Glomerular visceral epithelial cell (primary cell): ENCODE data around the gene SDCCAG8.
"Not testable (repeated sequence)": the region's sequence is repeated elsewhere in the genome, so short reads cannot be mapped to it uniquely, and the experiment has no call there.

Experiments used
- DNase-seq: peaks from one replicate; pipeline ENCODE4 v3.0.0-alpha.2; 2016; ENCODE audit errors: extremely low spot score

Gene SDCCAG8

DNA sequence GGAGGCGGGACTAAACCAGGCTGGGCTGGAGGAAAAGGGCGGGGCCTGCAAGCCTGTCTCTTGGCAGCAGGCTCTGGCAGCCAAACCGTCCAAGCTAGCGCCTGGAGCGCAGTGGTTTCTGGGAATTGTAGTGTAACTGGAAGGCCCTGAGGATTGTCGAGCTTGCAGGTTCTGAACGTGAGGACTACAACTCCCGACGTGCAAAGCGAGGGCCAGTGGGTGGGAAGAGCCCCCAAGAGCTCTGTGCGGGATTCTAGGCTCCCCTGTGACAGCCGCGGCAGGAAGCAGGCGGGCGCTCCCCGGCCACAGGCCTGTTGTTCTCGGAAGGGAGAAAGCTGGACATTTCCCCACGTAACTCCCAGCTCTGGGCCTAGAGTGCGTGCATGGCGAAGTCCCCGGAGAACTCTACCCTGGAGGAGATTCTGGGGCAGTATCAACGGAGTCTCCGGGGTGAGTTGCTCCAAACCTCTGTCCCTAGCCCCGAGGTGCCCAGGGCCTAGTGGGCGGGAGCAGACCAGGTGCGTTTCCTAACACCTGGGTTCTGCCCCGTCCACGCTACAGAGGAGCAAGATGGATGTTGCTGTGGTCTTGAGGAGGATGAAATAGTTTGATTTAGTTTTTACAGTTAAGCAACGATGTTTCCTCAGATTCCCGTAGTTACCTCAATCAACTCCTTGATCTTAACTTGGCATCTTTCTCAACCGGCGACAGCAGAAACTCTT is at the start of gene SDCCAG8:
SDCCAG8 (plus strand) TSS at position 251 of the 722 bp plus-strand sequence; CDS start at position 384, 133 bp downstream.
- peak; percentile 100 for DNase-seq

DNA sequence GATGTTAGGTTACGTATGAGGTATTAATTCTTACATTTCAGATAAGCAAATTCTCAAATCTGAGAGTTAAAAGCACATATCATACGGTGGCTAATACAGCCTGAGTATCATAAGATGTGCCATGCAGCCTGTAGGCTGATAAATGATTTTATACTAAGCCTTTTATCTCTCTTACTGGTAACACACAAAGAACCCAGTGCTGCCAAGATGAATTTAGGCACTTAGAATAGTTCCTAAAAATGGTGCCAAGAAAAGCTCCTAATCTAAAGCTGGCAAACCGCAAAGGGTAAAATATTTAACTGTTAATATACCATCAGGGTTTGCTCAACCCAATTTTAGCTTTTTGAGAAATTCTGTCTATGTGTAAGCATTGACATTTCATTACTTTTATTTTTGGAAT is 43.9 kb upstream of the SDCCAG8 start:
- DNase-seq, result not testable (repeated sequence)

DNA sequence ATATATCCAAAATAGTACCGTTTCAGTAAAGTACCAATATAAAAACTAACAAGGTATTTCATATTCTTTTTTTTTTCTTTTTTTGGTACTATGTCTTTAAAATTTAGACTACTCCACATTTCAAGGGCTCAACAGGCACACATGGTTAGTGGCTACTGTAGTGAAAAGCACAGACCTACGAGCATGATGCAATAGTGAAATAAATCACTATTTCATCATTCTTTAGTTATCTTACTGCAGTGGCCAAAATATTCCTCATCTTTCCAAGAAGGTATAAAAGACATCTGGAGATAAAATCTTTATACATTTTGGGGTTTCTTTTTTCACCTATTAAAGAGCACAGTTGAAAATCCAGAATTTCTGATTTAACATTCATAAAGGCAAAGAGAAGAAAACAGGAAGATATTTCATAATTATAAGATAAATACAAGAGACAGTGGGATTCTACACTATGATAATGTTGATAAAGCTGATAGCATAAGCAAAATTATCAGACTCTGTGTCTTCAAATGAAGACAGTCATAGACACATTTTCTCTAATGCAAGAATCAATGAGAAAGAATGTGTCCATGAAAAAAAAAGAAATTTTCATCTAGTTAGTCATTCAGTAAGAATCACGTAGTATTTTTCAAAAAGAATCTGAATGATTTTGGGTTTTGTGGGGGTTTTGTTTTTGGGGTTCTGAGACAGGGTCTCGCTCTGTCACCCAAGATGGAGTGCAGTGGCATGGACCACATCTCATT is 42.6 kb upstream of the SDCCAG8 start:
- DNase-seq, result peak; percentile 10

DNA sequence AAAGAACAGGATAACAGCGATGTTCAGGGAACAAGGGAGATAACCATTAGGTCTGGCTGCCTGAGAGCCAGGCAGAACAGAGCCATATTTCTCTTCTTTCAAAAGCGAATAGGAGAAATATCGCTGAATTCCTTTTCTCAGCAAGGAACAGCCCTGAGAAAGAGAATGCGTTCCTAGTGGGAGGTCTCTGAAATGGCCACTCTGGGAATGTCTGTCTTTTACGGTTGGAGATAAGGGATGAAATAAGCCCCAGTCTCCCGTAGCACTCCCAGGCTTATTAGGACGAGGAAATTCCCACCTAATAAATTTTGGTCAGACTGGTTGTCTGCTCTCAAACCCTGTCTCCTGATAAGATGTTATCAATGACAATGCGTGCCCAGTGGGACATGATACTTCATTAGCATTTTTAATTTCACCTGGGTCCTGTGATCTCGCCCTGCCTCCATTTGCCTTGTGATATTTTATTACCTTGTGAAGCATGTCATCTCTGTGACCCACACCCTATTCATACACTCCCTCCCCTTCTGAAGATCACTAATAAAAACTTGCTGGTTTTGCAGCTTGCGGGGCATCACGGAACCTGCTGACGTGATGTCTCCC is 40.5 kb upstream of the SDCCAG8 start:
- not testable (repeated sequence) for DNase-seq

DNA sequence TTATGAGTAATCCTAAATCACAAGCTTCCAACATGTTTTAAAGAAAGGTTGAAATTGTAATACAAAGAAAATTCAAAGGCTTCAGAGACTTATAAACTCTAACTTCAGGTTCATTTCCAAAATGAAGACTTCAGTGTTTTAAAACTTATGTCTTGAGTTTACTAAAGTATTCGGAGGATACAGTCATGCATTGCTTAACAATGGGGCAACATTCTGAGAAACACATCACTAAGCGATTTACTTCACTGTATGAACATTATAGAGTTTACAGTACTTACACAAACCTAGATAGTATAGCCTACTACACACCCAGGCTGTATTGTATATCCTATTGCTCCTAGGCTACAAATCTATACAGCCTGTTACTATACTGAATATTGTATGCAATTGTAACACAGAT is 39.1 kb upstream of the SDCCAG8 start:
- DNase-seq, result no peak

DNA sequence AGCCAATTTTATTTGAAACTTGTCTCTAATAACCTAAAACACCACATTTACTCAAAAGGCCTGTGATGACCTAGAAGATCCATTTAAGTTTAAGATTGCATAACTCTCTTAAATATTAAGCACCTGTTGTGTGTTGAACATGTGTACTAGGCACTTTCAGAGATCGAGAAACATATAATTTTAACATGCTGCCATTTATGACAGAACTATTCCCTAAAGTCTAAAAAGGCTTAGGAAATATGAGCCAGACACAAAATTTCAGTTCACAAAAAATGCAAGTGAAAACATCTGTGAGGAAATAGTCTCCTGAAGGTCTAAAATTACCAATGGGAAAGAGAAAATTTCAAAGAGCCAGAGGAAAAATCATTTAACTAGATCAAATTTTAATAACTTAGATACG is 38.5 kb upstream of the SDCCAG8 start:
- DNase-seq, result no peak

DNA sequence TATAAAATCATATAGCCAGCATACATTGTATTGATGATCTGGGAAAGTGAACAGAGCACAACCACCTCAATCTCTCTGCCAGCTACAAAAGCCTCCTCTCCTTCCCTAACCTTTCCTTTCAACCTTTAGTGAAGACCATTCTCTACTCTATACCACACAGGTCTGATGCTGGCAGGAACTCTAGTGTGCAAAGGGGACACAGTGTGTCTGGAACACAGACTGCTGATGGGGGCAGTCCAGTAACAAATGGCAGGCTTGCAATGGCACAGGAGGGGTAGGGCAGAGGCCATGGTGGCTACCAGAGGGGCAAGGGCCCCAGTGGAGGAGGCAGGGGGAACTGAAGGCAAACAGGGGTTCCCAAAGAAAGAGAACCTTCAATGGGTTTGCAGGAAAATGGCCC is 37.8 kb upstream of the SDCCAG8 start:
- no peak for DNase-seq

DNA sequence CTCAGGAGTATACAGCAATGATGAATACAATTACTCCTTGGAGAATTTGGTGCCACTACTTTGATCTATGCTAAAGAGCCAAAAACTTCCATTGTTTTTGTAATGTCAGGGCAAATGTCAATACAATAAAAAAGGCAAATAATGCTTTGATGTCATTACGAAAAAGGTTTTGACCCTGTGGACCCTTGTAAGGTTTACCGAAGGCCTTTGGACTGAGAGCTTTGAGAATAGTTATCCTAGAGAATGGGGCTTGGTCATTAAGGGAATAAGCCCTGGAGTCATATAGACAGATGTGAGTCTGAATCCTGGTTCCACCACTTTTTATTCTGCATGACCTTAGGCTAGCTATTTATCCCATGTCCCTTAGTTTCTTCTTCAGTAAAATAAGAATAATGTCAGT is 28.2 kb upstream of the SDCCAG8 start:
- DNase-seq, result no peak

DNA sequence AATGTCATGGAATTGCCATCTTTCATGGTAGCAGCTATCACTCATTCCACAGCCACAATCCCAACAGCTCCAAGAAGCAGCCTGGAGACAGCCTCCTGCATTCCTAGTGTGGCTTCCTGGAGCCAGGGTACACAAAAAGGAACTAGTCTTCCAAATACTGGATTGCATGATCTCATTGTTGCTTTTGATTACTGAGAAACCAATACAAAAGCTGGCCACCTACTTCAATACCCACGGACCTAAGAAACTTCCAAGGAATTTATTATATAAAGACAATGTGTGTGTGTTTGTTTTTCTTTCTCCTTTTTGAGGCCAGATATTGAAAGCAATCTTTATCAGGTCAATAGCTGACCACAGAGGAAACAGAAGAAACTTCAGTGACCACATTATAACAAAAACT is 26.3 kb upstream of the SDCCAG8 start:
- no peak for DNase-seq

DNA sequence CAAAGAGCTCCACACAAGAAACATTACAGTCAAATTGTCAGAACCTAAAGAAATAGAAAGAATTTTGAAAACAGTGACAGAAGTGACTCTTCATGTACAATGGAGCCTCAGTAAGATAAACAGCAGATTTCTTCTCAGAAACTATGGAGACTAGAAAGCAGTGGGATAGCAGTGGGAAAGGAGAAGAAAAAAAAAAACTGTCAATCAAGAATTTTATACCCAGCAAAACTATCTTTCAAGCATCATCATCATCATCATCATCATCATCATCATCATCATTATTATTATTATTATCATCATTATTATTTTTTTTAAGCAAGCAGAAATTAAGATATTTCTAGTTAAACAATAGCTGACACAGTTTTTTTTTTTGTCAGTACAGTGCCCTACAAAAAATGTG is 24.9 kb upstream of the SDCCAG8 start:
- DNase-seq, result no peak

DNA sequence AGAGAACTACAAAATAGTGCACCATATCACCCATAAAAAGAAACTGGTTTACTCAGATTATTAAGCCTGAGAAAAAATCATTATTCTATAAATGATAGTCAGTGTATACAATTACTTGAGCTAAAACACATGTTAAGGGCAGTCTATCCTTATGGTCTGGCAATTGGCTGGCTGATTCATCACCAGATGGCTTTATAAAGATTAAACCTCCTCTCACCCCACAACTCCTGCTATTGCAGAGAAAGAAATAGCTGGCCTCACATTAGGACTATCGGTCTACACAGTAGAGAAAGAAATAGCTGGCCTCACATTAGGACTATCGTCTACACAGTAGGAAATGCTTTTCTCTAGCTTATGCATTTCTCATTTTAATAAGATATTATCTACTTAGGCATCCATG is 21.9 kb upstream of the SDCCAG8 start:
- DNase-seq, result no peak

DNA sequence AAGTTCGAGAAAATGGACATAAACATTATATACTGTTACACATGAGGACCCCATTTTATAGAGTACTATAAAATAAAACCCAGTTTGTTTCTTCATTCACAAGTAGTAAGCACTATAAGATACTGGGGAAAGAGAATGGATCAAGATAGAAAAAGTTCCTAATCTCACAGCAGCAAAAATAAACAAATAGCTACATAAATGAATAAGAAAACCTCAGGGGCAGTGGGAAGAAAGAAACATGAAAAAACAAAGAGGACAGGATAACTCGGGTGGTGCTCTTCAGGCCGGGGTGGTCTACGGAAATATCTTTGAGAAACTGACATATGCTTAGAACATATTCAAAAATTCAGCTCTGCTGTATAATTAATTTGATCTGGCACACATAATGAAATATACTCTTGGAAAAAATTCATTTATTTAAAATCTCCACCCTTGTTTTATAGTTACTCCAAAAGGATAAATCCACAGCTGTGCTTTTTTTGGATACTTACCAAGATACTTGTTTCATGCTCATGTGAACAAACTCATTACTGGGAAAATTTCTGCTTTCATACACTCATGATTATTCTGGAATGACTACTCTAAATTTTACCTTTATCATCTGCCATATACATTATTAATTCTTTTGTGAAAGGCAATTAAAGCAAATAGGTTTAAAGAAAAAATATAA is 20.7 kb upstream of the SDCCAG8 start:
- DNase-seq, result peak; percentile 15

DNA sequence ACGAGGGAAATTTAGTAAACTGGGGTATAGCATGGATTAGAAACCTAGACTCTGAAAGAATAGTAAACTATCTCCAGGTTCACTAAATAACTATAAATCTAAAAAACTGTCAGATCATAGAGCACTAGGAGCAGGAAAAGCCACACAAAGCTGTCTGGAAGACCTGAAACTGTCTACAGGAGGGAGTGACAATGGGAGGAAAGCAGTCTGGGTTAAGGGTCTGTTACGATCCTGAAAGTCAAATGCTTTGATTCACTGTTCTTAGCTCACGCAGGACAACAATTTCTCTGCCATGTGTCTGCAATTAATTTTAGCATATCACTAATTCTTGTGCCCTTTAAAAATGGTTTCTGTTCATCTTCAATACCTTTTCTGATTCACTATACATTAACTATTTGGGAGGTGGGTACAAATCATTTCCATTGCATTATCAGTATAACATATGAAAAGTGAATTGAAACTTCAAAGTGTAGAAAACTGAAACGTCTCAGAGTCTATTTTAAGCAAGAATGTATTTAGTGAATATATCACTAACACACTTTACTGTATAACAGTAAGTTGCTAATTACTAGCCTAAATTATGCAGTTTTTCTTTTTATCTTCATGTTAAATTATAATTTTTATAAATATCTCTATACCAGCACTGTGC is 19.1 kb upstream of the SDCCAG8 start:
- no peak for DNase-seq

DNA sequence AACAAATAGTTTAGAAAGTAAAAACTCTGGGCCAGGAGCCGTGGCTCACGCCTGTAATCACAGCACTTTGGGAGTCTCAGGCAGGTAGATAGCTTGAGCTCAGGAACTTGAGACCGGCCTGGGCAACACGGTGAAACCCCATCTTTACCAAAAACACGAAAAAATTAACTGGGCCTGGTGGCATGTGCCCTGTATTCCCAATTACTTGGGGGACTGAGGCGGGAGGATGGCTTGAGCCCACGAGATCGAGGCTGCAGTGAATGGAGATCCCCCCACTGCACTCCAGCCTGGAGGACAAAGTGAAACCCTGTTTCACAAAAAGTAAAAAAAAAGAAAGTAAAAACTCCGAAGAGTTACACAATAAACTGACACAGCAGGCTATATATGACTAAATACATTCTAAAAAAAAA is 11.4 kb upstream of the SDCCAG8 start:
- DNase-seq, result no peak

DNA sequence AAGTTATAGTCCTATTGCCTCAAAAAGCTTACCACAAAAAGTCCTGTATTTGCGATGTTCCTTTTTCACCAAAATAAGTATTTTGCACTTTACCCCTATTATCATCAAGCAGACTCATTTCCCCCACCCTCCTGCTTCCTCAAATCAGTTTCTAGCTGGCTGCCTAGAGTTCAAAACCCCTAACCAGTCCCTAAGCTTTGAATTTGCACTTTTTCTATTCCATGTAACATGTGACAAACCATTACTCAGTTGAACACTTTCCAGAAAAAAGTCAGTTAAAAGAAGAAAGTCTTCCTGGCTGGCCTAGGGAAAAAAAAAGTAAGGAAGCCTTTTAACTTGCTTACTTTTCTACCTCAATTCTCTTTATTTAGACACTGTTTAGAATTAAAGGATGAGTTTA is 8.9 kb upstream of the SDCCAG8 start:
- no peak for DNase-seq

DNA sequence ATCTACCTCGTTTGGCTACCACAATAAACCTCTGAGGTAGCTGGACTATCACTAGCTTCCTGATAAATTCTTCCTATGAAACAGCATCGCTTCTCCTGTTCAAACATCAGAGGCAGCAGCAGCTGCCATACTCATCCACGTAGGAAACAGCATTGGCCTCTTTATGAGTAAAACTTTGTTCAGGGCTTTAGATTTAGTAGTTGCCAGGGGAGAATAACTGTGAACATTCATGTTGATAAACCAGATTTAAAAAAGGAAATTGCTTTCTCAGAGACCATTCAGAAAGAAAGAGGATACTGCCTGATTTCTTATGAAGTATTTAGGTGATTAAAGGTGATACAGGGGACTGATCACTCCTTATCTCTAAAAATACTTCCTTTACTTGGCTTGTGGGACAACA is 7.9 kb upstream of the SDCCAG8 start:
- DNase-seq, result no peak

DNA sequence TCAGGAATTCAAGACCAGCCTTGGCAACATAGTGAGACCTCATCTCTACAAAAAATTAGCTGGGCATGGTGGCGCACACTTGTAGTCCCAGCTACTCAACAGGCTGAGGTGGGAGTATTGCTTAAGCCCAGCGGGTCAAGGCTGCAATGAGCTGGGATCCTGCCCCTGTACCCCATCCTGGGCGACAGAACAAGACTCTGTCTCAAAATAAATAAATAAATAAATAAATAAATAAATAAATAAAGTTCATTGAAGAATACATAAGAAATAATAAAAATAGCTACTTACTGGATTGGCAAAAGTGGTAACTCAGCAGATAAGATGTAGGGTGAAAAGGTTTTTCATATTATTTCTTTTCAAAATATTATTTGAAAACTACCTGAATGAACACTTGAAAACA is 6.6 kb upstream of the SDCCAG8 start:
- DNase-seq, result no peak

DNA sequence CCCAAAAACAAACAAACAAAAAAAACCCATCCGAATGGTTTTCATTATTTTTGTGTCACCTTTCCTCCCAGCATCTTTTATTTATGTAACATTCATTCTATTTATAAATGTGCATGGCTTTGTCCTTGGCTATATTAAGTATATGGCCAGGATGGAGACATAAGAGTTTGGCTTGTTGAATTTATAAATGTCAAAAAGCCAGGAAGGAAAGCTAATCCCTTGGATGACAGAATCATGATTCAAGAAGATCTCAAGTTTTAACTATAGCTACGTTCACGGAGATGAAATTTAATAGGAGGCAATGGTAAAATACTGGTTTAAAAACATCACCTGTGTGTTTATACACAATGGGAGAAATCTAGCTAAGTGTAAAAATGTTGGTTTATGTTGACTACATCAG is 5.7 kb upstream of the SDCCAG8 start:
- no peak for DNase-seq

DNA sequence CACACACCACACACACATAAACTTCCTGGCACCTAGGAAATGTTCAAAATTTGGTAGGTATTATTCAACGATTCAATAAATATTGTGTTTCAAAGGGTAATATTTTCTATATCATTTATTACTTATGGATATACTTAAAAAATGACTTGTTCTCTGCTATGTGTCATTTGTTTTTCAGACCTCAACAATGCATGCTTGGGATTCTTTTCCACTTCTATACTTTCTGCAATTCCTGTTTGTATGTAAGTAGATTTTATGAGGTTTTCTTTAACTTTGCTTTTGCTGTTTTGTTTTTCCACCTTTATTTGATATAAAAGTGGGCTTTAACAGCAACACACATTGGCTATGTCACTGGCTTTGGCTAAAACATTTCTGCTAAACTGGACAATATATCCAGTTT is 4.3 kb upstream of the SDCCAG8 start:
- DNase-seq, result no peak

DNA sequence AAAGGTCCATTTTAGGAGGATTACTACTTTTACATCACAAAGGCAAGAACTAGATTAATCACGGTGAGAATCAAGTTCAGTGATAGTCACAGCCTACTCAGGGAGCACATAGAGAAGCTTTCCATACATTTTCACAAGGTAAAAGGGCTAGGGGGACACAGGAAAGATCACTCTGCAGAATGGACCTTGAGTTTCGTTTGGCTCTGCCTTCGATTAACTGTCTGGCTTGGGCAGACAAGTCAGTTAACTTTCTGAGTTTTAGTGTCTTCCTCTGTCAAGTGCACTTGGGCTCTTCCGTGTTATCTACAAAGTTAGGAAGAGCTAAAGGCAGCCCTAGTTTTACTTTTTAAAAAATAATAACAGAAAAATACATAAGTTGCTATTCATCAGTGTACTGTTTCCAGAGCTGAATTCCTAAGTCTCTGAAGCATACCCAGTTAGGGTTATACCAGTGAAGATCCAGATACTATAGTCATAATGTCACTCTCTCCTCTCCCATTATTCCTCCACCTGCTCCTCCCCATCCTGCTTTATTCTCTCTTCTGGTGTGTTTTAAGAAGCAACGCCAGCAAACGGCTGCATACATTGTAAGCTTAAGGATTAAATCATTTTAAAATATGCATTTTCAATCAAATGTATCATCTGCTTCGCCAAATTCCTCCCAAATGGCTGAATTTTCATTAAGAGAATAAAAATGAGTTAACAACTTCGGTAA is 2.5 kb upstream of the SDCCAG8 start:
- peak; percentile 25 for DNase-seq

DNA sequence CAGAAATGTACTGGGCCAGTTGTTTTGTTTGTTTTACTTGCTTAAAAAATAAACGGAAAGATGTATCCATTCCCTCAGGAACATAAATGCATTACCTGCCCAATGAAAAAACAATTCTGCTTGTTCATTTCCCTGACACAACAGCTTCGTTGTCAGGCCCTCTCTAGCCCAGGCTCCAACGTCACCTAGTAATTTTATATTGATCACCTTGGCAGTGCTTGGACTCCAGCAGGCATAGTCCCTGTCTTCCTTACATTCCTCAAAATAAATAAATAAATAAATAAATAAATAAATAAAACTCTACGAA is 2.0 kb upstream of the SDCCAG8 start:
- DNase-seq, result no peak
